PFSK-1 (cell line): Measurements from ENCODE around the gene TEDDM1.

Experiments
- POLR2AphosphoS5 ChIP-seq: IDR thresholded peaks from 2 replicates; pipeline ENCODE4 v1.6.1; 2012; ENCODE audit warnings: low read depth, mild to moderate bottlenecking, control low read depth, low read length, moderate library complexity
- SIN3A ChIP-seq: IDR thresholded peaks from 2 replicates; pipeline ENCODE4 v1.6.1; 2012; ENCODE audit warnings: mild to moderate bottlenecking, low read length, moderate library complexity, borderline replicate concordance; ENCODE audit not compliant: insufficient read depth
- TAF1 ChIP-seq: IDR thresholded peaks from 2 replicates; pipeline ENCODE4 v1.6.1; 2012; ENCODE audit warnings: low read length, control low read depth, borderline replicate concordance; ENCODE audit not compliant: insufficient read depth

- no peak for TF ChIP-seq POLR2AphosphoS5
- TF ChIP-seq SIN3A = no peak
- no peak for TF ChIP-seq TAF1
These were observed 17.3 kb downstream of the TEDDM1 start for GRCh38 chr1:182383037-182383661.
